Measurements from ENCODE around the gene ASPHD2.

The ASPHD2 gene

DNA sequence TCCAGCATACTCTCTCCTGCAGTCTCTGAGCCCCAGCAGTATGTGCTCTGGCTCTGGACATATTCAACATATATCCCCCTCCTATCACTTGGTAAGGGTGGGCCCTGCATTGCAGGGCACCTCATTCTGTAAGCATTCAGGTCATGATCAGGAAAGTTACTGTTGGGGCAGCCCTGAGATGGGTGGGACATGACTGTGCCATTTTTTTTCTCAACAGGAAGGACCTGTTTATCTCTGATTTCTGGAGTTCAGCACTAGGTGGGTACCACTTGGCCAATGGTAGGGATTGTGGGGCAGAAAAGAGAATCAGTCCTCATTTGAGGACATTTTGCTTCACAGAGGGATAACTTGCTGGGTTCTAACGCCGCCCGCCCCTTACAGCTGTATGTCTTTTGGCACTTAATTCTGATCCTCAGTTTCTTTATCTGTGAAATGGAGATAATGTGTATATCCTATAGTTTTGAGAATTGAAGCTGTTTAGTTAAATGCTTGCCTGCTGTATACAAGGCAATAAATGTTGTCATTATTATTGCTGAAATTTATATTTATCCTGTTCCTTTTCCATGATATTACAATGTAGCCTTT, 56.8 kb downstream of the ASPHD2 start:
- Histone ChIP-seq H3K4me3 (ENCODE audit: low read depth, low read length) (no peak overlapping the region), H3K27me3 (ENCODE audit: control insufficient read depth, insufficient read depth, low read length) (no peaks in the 10 kb centered on the region), H3K36me3 (ENCODE audit: control insufficient read depth, insufficient read depth, low read length) (peaks cover 55% of the 10 kb centered on the region), H3K27ac (ENCODE audit: low read depth, low read length) (no peak overlapping the region), H3K4me1 (ENCODE audit: control insufficient read depth, insufficient read depth, low read length) (peaks cover 20% of the 10 kb centered on the region), H3K9ac (ENCODE audit: low read length) (no peak overlapping the region), H3K9me3 (ENCODE audit: control insufficient read depth, insufficient read depth, low read depth, low read length) (no peaks in the 10 kb centered on the region)

DNA sequence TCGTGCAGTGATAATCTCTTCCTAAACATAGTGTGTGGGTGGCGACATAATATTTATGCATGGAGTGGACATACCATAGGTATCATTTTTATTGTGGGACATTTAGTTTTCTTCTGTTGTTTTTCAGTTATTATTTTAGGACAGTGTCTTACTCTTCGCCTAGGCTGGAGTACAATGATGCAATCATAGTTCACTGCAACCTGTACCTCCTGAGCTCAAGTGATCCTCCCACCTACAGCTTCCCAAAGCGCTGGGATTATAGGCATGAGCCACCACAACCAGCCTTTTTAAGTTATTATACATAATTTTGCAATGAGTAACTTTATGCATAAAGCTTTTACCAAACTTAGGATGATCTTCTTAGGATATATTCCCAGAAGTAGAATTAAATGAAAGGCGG, 57.3 kb downstream of the ASPHD2 start:
- H3K4me1 ChIP-seq (ENCODE audit: control insufficient read depth, insufficient read depth, low read length) = peaks cover 15% of the 10 kb centered on the region; the same call in 1 of the 2 replicates
- H3K27ac ChIP-seq (ENCODE audit: low read depth, low read length) = no peak overlapping the region
- no peaks in the 10 kb centered on the region for H3K27me3 ChIP-seq (ENCODE audit: control insufficient read depth, insufficient read depth, low read length)
- H3K36me3 ChIP-seq (ENCODE audit: control insufficient read depth, insufficient read depth, low read length) = peaks cover 55% of the 10 kb centered on the region
- no peaks in the 10 kb centered on the region for H3K9me3 ChIP-seq (ENCODE audit: control insufficient read depth, insufficient read depth, low read depth, low read length)
- H3K4me3 ChIP-seq (ENCODE audit: low read depth, low read length) = no peak overlapping the region
- H3K9ac ChIP-seq (ENCODE audit: low read length) = no peak overlapping the region

DNA sequence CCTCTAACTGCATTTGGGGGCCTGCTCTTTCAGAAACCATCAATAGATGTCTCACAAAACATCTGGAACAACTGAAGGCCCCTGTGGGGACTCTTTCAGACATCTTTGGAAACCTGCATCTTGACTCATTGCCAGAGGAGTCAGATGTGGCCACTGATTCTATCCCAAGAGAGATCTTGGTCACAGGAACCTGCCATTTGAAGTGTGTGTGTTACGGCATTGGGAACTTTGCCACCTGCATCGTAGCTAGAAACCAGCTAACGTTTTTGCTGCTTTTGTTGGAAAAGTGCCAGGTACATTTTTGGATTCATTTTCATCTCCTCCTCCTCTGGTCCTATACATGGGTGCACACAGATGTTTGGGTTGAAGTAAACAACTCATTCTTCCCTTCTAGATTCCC, 58.9 kb downstream of the ASPHD2 start:
- Histone ChIP-seq H3K27me3 (ENCODE audit: control insufficient read depth, insufficient read depth, low read length) (no peaks in the 10 kb centered on the region), H3K9me3 (ENCODE audit: control insufficient read depth, insufficient read depth, low read depth, low read length) (no peaks in the 10 kb centered on the region), H3K36me3 (ENCODE audit: control insufficient read depth, insufficient read depth, low read length) (peaks cover 69% of the 10 kb centered on the region), H3K9ac (ENCODE audit: low read length) (no peak overlapping the region), H3K4me1 (ENCODE audit: control insufficient read depth, insufficient read depth, low read length) (peaks cover 5% of the 10 kb centered on the region; the same call in 1 of the 2 replicates), H3K27ac (ENCODE audit: low read depth, low read length) (no peak overlapping the region), H3K4me3 (ENCODE audit: low read depth, low read length) (no peak overlapping the region)

DNA sequence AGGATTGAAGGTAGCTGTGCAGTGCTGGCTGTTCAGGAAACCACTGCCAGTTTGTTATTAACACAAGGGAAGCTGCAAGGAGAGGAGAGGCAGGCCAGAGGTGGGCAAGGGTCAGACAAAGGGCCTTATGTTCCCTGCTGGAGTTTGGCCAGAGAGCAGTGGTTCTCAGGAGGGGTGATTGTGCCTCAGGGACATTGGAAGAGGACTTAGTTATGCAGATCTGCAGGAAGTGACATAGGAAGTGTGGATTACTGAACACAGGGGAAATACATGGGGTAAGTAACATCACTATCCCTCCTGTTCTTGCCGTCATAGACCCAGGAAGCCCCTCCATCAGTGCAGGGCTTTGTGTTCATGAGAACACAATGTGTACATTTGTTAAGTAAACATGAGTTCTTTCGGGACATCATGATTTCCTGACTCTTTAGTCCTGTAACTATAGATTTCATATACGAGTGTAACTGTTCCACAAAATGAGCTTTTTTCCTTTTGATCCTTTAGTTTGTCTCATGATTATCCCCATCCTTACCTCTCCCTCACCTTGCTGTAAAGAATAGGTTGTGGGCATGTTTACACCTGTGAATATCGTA, 60.5 kb downstream of the ASPHD2 start:
- Histone ChIP-seq H3K27ac (ENCODE audit: low read depth, low read length) (no peak overlapping the region), H3K36me3 (ENCODE audit: control insufficient read depth, insufficient read depth, low read length) (peaks cover 83% of the 10 kb centered on the region), H3K9ac (ENCODE audit: low read length) (no peak overlapping the region)

DNA sequence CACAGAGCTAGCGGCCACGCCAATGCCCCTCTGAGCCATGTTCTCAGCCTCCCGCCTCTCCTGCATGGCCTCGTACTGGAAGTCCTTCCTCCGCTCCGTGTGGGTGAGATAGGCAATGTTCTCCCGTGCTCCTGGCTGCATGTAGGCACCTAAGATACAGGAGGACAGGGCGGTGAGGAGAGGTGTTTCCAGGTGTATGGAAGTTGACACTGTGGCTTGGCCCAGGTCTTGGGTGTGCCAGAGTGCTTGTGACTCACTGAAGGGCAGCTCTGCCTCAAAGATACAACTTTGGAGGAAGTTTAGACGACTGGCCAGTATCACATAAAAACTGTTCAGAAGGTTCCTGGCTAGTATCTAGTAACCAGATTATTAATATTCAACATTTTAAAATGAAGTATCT, 63.2 kb downstream of the ASPHD2 start:
- no peaks in the 10 kb centered on the region for H3K4me1 ChIP-seq (ENCODE audit: control insufficient read depth, insufficient read depth, low read length)
- H3K4me3 ChIP-seq (ENCODE audit: low read depth, low read length) = no peak overlapping the region
- H3K9me3 ChIP-seq (ENCODE audit: control insufficient read depth, insufficient read depth, low read depth, low read length) = no peaks in the 10 kb centered on the region
- no peak overlapping the region for H3K27ac ChIP-seq (ENCODE audit: low read depth, low read length)
- peaks cover 98% of the 10 kb centered on the region for H3K36me3 ChIP-seq (ENCODE audit: control insufficient read depth, insufficient read depth, low read length)
- H3K27me3 ChIP-seq (ENCODE audit: control insufficient read depth, insufficient read depth, low read length) = no peaks in the 10 kb centered on the region
- H3K9ac ChIP-seq (ENCODE audit: low read length) = no peak overlapping the region

More for the DNA sequence above, 60.5 kb downstream of the ASPHD2 start:
- Histone ChIP-seq H3K9me3 (ENCODE audit: control insufficient read depth, insufficient read depth, low read depth, low read length) (no peaks in the 10 kb centered on the region), H3K4me3 (ENCODE audit: low read depth, low read length) (no peak overlapping the region), H3K4me1 (ENCODE audit: control insufficient read depth, insufficient read depth, low read length) (peaks cover 1% of the 10 kb centered on the region; the same call in 1 of the 2 replicates), H3K27me3 (ENCODE audit: control insufficient read depth, insufficient read depth, low read length) (no peaks in the 10 kb centered on the region)

DNA sequence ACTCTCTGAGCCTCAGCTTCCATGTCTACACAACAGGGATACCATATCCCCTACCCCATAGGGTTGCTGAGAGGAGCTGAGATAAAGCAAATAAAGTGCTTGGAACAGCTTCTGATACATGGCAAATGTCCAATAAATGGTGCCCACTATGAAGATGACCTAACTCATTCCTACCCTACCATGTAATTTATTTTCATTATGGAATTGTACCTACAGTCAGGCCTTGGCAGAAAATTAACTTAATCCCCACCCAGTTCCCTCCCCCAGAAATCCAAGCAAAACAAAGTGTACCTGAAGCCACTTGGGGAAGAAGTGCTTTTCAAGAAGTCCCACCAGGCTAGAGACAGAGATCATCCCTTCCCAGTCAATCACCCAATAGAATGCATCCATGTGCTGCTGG, 65.4 kb downstream of the ASPHD2 start:
- Histone ChIP-seq H3K27me3 (ENCODE audit: control insufficient read depth, insufficient read depth, low read length) (no peaks in the 10 kb centered on the region), H3K9ac (ENCODE audit: low read length) (no peak overlapping the region), H3K27ac (ENCODE audit: low read depth, low read length) (no peak overlapping the region), H3K36me3 (ENCODE audit: control insufficient read depth, insufficient read depth, low read length) (peaks cover 92% of the 10 kb centered on the region), H3K4me1 (ENCODE audit: control insufficient read depth, insufficient read depth, low read length) (no peaks in the 10 kb centered on the region), H3K4me3 (ENCODE audit: low read depth, low read length) (no peak overlapping the region), H3K9me3 (ENCODE audit: control insufficient read depth, insufficient read depth, low read depth, low read length) (no peaks in the 10 kb centered on the region)

All from HUES6 (cell line).